Esophagus muscularis mucosa (tissue), 4 donors: ENCODE measurements around the gene ZIC2.
"Not testable (repeated sequence)": the region's sequence is repeated elsewhere in the genome, so short reads cannot be mapped to it uniquely, and the experiment has no call there.

Experiments
- CTCF ChIP-seq, 3 experiments: fragments of 200-600 bp in 2 of 3; fragments of 450-650 bp in 1 of 3; sonication (generic) in 2 of 3; IDR thresholded peaks; one replicate each; pipeline ENCODE4 v1.5.1; 2017 to 2019; ENCODE audit warnings: antibody characterized with exemption in 3 of 3, mild to moderate bottlenecking in 2 of 3, moderate library complexity in 1 of 3
- EP300 ChIP-seq: sonication (generic); formaldehyde crosslinking; IDR thresholded peaks from one replicate; pipeline ENCODE4 v1.6.1; 2017; ENCODE audit warnings: antibody characterized with exemption
- POLR2A ChIP-seq: fragments of 450-650 bp; IDR thresholded peaks from one replicate; pipeline ENCODE4 v1.6.1; 2017; ENCODE audit warnings: antibody characterized with exemption, moderate library complexity, mild to moderate bottlenecking, low read depth
- POLR2AphosphoS5 ChIP-seq, 2 donors: sonication (generic); formaldehyde crosslinking; IDR thresholded peaks; one replicate each; pipeline ENCODE4 v1.6.1; 2017; ENCODE audit warnings: antibody characterized with exemption in 2 of 2

GRCh38 chr13:100032642-100033041 lies 51.1 kb downstream of the ZIC2 start:
- TF ChIP-seq EP300; POLR2A; CTCF (IDR thresholded peaks at IDR 0.05); POLR2AphosphoS5 (IDR thresholded peaks at IDR 0.05): not testable (repeated sequence)
